Activated CD4-positive, alpha-beta T cell treated with anti-CD3 and anti-CD28 coated beads, Interleukin-10, Interleukin-2, amounts not matched to agents 100 ng/mL and 50 ng/mL, durations not matched to agents 16 hours and 8 hours (primary cell): ENCODE data around the gene FAM222A.

Experiments
- DNase-seq: peaks from one replicate; pipeline ENCODE4 v3.0.0-alpha.2; 2020

Gene FAM222A

GRCh38 chr12:109777544-109777943 lies 63.9 kb downstream of the FAM222A start:
- peak; percentile 55 for DNase-seq

GRCh38 chr12:109778684-109779083 lies 65.1 kb downstream of the FAM222A start:
- DNase-seq: no peak

GRCh38 chr12:109779382-109779781 lies 65.8 kb downstream of the FAM222A start:
- no peak for DNase-seq

- DNase-seq: no peak
Observed at GRCh38 chr12:109781668-109782325, 68.2 kb downstream of the FAM222A start.

GRCh38 chr12:109782326-109782703 lies 68.7 kb downstream of the FAM222A start:
- no peak for DNase-seq

- DNase-seq: no peak
Observed at GRCh38 chr12:109783135-109783964, 69.7 kb downstream of the FAM222A start.

GRCh38 chr12:109783965-109784244 lies 70.3 kb downstream of the FAM222A start:
- no peak for DNase-seq

- DNase-seq: no peak
Observed at GRCh38 chr12:109785854-109786253, 72.2 kb downstream of the FAM222A start.

GRCh38 chr12:109786799-109787198 lies 73.2 kb downstream of the FAM222A start:
- no peak for DNase-seq

GRCh38 chr12:109789526-109790048 lies 76.0 kb downstream of the FAM222A start:
- DNase-seq: no peak

GRCh38 chr12:109792992-109793391 lies 79.4 kb downstream of the FAM222A start:
- DNase-seq: no peak

- no peak for DNase-seq
Observed at GRCh38 chr12:109793411-109793810, 79.8 kb downstream of the FAM222A start.

- DNase-seq: no peak
Observed at GRCh38 chr12:109793826-109794501, 80.3 kb downstream of the FAM222A start.

GRCh38 chr12:109795023-109795422 lies 81.4 kb downstream of the FAM222A start:
- no peak for DNase-seq

- no peak for DNase-seq
Observed at GRCh38 chr12:109796057-109796456, 82.4 kb downstream of the FAM222A start.

GRCh38 chr12:109797905-109798669 lies 84.5 kb downstream of the FAM222A start:
- peak; percentile 11 for DNase-seq

- DNase-seq: no peak
Observed at GRCh38 chr12:109798691-109799090, 85.1 kb downstream of the FAM222A start.

- DNase-seq: no peak
Observed at GRCh38 chr12:109800536-109800935, 86.9 kb downstream of the FAM222A start.

GRCh38 chr12:109802828-109803227 lies 89.2 kb downstream of the FAM222A start:
- DNase-seq: no peak

- DNase-seq: no peak
Observed at GRCh38 chr12:109803678-109804077, 90.1 kb downstream of the FAM222A start.

- peak; percentile 70 for DNase-seq
Observed at GRCh38 chr12:109804820-109805761, 91.5 kb downstream of the FAM222A start.
